A549 (cell line): ENCODE data around the gene AUTS2.

Experiments used
- CTCF ChIP-seq: fragments of >200 bp; sonication (Bioruptor Twin); formaldehyde crosslinking; IDR thresholded peaks from 3 replicates; pipeline ENCODE4 v1.5.1; 2016
- KDM1A ChIP-seq: fragments of 200-600 bp; sonication (generic); IDR thresholded peaks from 2 replicates; pipeline ENCODE4 v1.6.1; 2016; ENCODE audit warnings: low read depth, mild to moderate bottlenecking
- MAX ChIP-seq: IDR thresholded peaks from 2 replicates; pipeline ENCODE4 v1.6.1; 2012
- MAZ ChIP-seq: fragments of 150-350 bp; IDR thresholded peaks from 2 replicates; pipeline ENCODE4 v1.6.1; 2014; ENCODE audit warnings: antibody characterized with exemption, low read depth, low read length, borderline replicate concordance
- POLR2A ChIP-seq: IDR thresholded peaks from 2 replicates; pipeline ENCODE4 v1.6.1; 2012; ENCODE audit warnings: mild to moderate bottlenecking, low read length
- ZFP36 ChIP-seq: fragments of 450-650 bp; IDR thresholded peaks from 2 replicates; pipeline ENCODE4 v1.6.1; 2014; ENCODE audit warnings: borderline replicate concordance; ENCODE audit not compliant: partially characterized antibody

- TF ChIP-seq MAX (no peak), CTCF (no peak), POLR2A (no peak), ZFP36 (no peak), KDM1A (no peak), MAZ (no peak)
Observed at GRCh38 chr7:69652947-69653701, 54.8 kb downstream of the AUTS2 start.
